ENCODE measurements around the gene NOSIP. TPM values are rescaled to one million over a fixed set of nuclear protein-coding genes. Genes with fewer than 3 reads are reported as not detected.

Gene NOSIP
- total and polyA plus RNA-seq, 5 donors from 2014 or later = 124 to 385 (median 280) TPM

DNA sequence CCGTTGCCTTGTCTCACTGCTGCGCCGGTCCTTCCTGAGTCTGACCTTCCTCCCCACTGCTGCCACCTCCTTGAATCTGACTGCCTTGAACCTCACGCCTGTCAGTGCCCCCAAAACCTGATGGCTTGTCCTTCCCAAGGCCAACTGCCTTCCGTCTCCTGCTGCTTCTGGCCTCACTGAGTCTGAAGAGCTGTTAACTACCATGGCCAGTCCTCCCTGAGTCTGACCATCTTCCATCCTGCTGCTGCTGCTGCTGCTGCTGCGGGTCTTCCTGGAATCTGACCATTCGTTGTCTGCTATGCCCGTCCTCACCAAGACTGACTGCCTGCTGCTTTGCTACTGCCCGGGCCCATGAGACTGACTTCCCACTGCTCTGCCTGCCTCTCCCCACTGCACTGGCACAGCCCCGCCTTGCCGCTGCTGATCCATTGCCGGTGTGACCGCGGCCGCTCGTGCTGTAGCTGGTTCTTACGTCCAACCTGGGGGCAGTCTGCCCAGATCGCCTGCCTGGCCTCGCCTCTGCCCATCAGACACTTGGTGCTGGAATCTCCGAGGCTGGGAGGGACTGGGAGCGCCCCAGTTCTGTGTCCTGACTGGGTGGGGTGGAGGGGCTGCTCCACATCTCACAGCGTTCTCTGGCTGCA lies 55.4 kb downstream of the NOSIP start:
- Mint-ChIP-seq H3K36me3 (no peaks in the 10 kb centered on the region), H3K27ac (peak overlapping the region in 2 of 3 donors; percentile 67 to 92)
- no peaks in the 10 kb centered on the region for H3K36me3 ChIP-seq (ENCODE audit: control insufficient read depth, insufficient read depth, low read length)

DNA sequence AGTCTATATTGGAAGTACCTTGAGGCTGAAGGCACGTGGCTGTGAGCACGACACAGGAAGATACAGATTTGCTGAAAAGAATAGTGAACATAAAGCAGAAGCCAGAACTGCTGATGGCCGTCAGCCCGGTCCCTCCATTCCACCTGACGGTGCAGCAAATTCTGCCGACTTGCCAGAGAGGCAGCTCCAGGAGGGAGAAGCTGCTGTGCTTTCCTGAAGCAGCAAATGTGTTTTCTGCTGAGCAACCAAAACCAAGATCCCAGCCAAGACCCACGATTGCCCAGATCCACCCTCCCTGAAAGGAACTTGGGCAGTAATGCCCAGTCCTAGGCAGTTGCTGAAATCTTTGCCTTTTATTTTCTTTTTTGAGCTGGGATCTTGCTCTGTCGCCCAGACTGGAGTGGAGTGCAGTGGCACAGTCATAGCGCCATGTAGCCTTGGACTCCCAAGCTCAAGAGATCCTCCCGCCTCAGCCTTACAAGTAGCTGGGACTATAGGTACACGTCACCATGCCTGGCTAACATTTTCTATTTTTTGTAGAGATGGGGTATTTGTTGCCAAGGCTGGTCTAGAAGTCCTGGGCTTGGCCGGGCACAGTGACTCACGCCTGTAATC lies 59.5 kb downstream of the NOSIP start:
- H3K27ac ChIP-seq (ENCODE audit: insufficient read depth, low read length, poor library complexity, severe bottlenecking) = no peak overlapping the region
- no peaks in the 10 kb centered on the region for H3K9me3 ChIP-seq (ENCODE audit: control insufficient read depth in 2 of 2, low read length in 2 of 2)
- Mint-ChIP-seq H3K27ac (peak overlapping the region in 1 of 3 donors; percentile 1), H3K36me3 (peaks cover 2% of the 10 kb centered on the region), H3K4me3 (no peak overlapping the region), H3K4me1 (peaks cover 0 to 7% (median 5%) of the 10 kb centered on the region in 4 donors), H3K27me3 (no peaks in the 10 kb centered on the region), H3K9me3 (no peaks in the 10 kb centered on the region)
- no peaks in the 10 kb centered on the region for H3K36me3 ChIP-seq (ENCODE audit: control insufficient read depth, insufficient read depth, low read length)
- no peaks in the 10 kb centered on the region for H3K27me3 ChIP-seq (ENCODE audit: control insufficient read depth, insufficient read depth, low read length)
- H3K4me3 ChIP-seq (ENCODE audit: low read depth, low read length) = no peak overlapping the region
- DNase-seq = no peak
- no peak for ATAC-seq (ENCODE audit: low read depth in 2 of 2)
- H3K4me1 ChIP-seq (ENCODE audit: control insufficient read depth, insufficient read depth, low read length, poor library complexity, severe bottlenecking) = no peaks in the 10 kb centered on the region

More for the DNA sequence above, 55.4 kb downstream of the NOSIP start:
- ATAC-seq (ENCODE audit: low read depth in 2 of 2) (no peak), DNase-seq (no peak)
- Histone ChIP-seq H3K4me1 (ENCODE audit: control insufficient read depth, insufficient read depth, low read length, poor library complexity, severe bottlenecking) (peaks cover 13% of the 10 kb centered on the region), H3K27ac (ENCODE audit: insufficient read depth, low read length, poor library complexity, severe bottlenecking) (no peak overlapping the region), H3K27me3 (ENCODE audit: control insufficient read depth, insufficient read depth, low read length) (no peaks in the 10 kb centered on the region), H3K9me3 (ENCODE audit: control insufficient read depth in 2 of 2, low read length in 2 of 2) (no peaks in the 10 kb centered on the region), H3K4me3 (ENCODE audit: low read depth, low read length) (no peak overlapping the region)
- Mint-ChIP-seq H3K4me3 (no peak overlapping the region), H3K9me3 (no peaks in the 10 kb centered on the region), H3K4me1 (peaks cover 4 to 20% (median 8%) of the 10 kb centered on the region in 4 donors), H3K27me3 (no peaks in the 10 kb centered on the region)

DNA sequence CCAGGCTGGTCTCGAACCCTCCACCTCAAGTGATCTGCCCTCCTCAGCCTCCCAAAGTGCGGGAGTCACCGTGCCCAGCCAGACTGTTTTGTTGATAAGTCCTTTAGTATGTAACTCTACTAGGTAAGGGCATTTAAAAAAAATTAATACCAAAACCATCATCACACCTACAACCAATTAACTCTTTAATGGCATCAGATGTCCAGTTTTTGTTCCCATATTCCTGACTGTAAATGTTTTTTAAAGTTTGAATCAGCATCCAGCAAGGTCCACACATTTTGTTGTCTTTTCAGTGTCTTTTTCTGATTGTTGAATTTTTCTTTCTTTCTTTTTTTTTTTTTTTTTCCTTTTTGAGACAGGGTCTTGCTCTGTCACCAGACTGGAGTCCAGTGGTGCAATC lies 62.3 kb downstream of the NOSIP start:
- no peak overlapping the region for H3K4me3 Mint-ChIP-seq
- peaks cover 0 to 21% (median 6%) of the 10 kb centered on the region in 4 donors for H3K4me1 Mint-ChIP-seq
- peaks cover 5% of the 10 kb centered on the region for H3K36me3 Mint-ChIP-seq
- H3K4me3 ChIP-seq (ENCODE audit: low read depth, low read length) = no peak overlapping the region
- H3K27me3 ChIP-seq (ENCODE audit: control insufficient read depth, insufficient read depth, low read length) = no peaks in the 10 kb centered on the region
- DNase-seq (no peak), ATAC-seq (ENCODE audit: low read depth in 2 of 2) (no peak)
- no peak overlapping the region for H3K27ac Mint-ChIP-seq
- peaks cover 13% of the 10 kb centered on the region for H3K4me1 ChIP-seq (ENCODE audit: control insufficient read depth, insufficient read depth, low read length, poor library complexity, severe bottlenecking)
- no peaks in the 10 kb centered on the region for H3K9me3 ChIP-seq (ENCODE audit: control insufficient read depth in 2 of 2, low read length in 2 of 2)
- no peaks in the 10 kb centered on the region for H3K27me3 Mint-ChIP-seq
- no peaks in the 10 kb centered on the region for H3K36me3 ChIP-seq (ENCODE audit: control insufficient read depth, insufficient read depth, low read length)
- H3K9me3 Mint-ChIP-seq = no peaks in the 10 kb centered on the region
- H3K27ac ChIP-seq (ENCODE audit: insufficient read depth, low read length, poor library complexity, severe bottlenecking) = no peak overlapping the region

DNA sequence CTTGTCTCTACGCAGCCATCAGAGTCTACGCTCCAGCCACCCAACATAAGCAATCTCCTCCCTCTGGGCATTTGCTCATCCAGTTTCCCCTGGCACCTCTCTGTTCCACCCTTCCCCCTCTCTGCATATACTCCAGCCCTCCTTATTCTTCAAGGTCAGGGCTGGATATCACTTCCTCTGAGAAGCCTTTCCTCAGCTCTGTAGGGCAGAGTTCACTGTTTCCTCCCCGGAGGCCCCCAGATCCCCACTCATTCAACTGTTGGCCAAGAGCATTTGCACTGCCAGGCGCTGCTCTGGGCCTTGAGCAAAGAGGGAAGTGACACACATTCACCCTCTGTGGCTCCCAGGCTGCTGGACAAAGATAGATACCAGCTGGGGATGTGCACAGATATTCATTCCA lies 64.6 kb downstream of the NOSIP start:
- Histone ChIP-seq H3K27ac (ENCODE audit: insufficient read depth, low read length, poor library complexity, severe bottlenecking) (no peak overlapping the region), H3K4me1 (ENCODE audit: control insufficient read depth, insufficient read depth, low read length, poor library complexity, severe bottlenecking) (peaks cover 32% of the 10 kb centered on the region), H3K36me3 (ENCODE audit: control insufficient read depth, insufficient read depth, low read length) (no peaks in the 10 kb centered on the region), H3K4me3 (ENCODE audit: low read depth, low read length) (no peak overlapping the region), H3K27me3 (ENCODE audit: control insufficient read depth, insufficient read depth, low read length) (no peaks in the 10 kb centered on the region), H3K9me3 (ENCODE audit: control insufficient read depth in 2 of 2, low read length in 2 of 2) (no peaks in the 10 kb centered on the region)
- peaks cover 4 to 36% (median 18%) of the 10 kb centered on the region in 4 donors for H3K4me1 Mint-ChIP-seq
- peak overlapping the region; percentile 15 to 79 (median 36) for H3K27ac Mint-ChIP-seq
- H3K36me3 Mint-ChIP-seq = peaks cover 5% of the 10 kb centered on the region
- no peaks in the 10 kb centered on the region for H3K9me3 Mint-ChIP-seq
- H3K27me3 Mint-ChIP-seq = no peaks in the 10 kb centered on the region
- peak overlapping the region in 1 of 4 donors; percentile 55 for H3K4me3 Mint-ChIP-seq
- peak; percentile 17 to 22 for ATAC-seq (ENCODE audit: low read depth in 2 of 2)
- DNase-seq = no peak

DNA sequence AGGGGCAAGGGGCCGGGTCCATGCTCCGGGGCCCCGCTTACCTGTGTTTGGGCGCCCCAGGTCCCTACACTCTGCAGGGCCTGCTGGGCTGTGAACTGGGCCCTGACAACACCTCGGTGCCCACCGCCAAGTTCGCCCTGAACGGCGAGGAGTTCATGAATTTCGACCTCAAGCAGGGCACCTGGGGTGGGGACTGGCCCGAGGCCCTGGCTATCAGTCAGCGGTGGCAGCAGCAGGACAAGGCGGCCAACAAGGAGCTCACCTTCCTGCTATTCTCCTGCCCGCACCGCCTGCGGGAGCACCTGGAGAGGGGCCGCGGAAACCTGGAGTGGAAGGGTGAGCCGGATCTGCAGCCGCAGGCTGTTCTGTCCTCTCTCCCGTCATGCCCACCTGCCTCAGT lies 66.2 kb downstream of the NOSIP start:
- no peaks in the 10 kb centered on the region for H3K36me3 ChIP-seq (ENCODE audit: control insufficient read depth, insufficient read depth, low read length)
- peaks cover 32% of the 10 kb centered on the region for H3K4me1 ChIP-seq (ENCODE audit: control insufficient read depth, insufficient read depth, low read length, poor library complexity, severe bottlenecking)
- no peak overlapping the region for H3K4me3 ChIP-seq (ENCODE audit: low read depth, low read length)
- DNase-seq = no peak
- H3K9me3 Mint-ChIP-seq = no peaks in the 10 kb centered on the region
- H3K4me3 Mint-ChIP-seq = peak overlapping the region; percentile 85 to 91 (median 88)
- no peaks in the 10 kb centered on the region for H3K27me3 ChIP-seq (ENCODE audit: control insufficient read depth, insufficient read depth, low read length)
- peak overlapping the region; percentile 19 for H3K27ac ChIP-seq (ENCODE audit: insufficient read depth, low read length, poor library complexity, severe bottlenecking)
- no peak for ATAC-seq (ENCODE audit: low read depth in 2 of 2)
- H3K9me3 ChIP-seq (ENCODE audit: control insufficient read depth in 2 of 2, low read length in 2 of 2) = no peaks in the 10 kb centered on the region
- peak overlapping the region in 1 of 3 donors; percentile 35 for H3K27ac Mint-ChIP-seq
- peaks cover 4 to 36% (median 16%) of the 10 kb centered on the region in 4 donors for H3K4me1 Mint-ChIP-seq
- H3K27me3 Mint-ChIP-seq = no peaks in the 10 kb centered on the region
- peaks cover 5% of the 10 kb centered on the region for H3K36me3 Mint-ChIP-seq

DNA sequence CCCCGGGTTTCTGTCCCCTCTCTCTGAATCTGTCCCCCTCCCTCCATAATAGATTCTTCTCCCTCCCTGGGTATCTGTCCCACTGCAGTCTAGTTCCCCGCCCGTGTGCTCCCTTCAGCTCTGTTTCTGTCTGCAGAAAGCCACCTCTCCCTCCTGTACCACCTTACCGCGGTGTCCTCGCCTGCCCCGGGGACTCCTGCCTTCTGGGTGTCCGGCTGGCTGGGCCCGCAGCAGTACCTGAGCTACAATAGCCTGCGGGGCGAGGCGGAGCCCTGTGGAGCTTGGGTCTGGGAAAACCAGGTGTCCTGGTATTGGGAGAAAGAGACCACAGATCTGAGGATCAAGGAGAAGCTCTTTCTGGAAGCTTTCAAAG lies 66.6 kb downstream of the NOSIP start:
- no peaks in the 10 kb centered on the region for H3K27me3 Mint-ChIP-seq
- ATAC-seq (ENCODE audit: low read depth in 2 of 2) = no peak
- peak overlapping the region; percentile 85 to 91 (median 88) for H3K4me3 Mint-ChIP-seq
- H3K9me3 Mint-ChIP-seq = no peaks in the 10 kb centered on the region
- no peak for DNase-seq
- Histone ChIP-seq H3K36me3 (ENCODE audit: control insufficient read depth, insufficient read depth, low read length) (no peaks in the 10 kb centered on the region), H3K4me1 (ENCODE audit: control insufficient read depth, insufficient read depth, low read length, poor library complexity, severe bottlenecking) (peaks cover 32% of the 10 kb centered on the region), H3K27ac (ENCODE audit: insufficient read depth, low read length, poor library complexity, severe bottlenecking) (peak overlapping the region; percentile 55), H3K4me3 (ENCODE audit: low read depth, low read length) (no peak overlapping the region), H3K27me3 (ENCODE audit: control insufficient read depth, insufficient read depth, low read length) (no peaks in the 10 kb centered on the region), H3K9me3 (ENCODE audit: control insufficient read depth in 2 of 2, low read length in 2 of 2) (no peaks in the 10 kb centered on the region)
- peak overlapping the region; percentile 35 to 90 (median 71) for H3K27ac Mint-ChIP-seq
- peaks cover 5% of the 10 kb centered on the region for H3K36me3 Mint-ChIP-seq
- H3K4me1 Mint-ChIP-seq = peaks cover 4 to 36% (median 15%) of the 10 kb centered on the region in 4 donors

DNA sequence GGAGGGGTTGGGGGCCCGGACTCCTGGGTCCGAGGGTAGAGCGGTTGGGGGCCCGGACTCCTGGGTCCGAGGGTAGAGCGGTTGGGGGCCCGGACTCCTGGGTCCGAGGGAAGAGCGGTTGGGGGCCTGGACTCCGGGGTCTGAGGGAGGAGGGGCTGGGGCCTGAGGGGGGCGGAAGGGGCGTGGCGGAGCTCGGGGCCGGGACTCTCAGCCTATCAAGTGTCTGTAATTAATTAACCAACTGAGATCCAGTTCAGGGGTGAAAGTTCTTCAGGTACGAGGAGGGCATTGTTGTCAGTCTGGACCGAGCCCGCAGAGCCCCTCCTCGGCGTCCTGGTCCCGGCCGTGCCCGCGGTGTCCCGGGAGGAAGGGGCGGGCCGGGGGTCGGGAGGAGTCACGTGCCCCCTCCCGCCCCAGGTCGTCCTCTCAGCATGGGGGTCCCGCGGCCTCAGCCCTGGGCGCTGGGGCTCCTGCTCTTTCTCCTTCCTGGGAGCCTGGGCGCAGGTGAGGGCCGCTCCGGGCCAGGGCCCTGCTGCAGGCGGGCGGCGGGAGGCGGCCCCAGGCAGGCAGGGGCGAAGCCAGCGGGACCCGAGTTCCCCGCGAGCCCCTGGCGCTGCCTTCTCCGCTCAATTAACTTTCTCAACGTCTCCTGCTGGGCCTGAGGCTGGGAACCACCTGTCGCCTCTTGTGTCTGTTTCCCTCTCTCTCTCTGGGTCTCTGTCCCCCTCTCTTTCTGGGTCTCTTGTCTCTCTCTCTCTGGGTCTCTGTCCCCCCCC lies 67.2 kb downstream of the NOSIP start:
- peak overlapping the region; percentile 35 to 90 (median 71) for H3K27ac Mint-ChIP-seq

More for the DNA sequence above, 67.2 kb downstream of the NOSIP start:
- H3K4me3 Mint-ChIP-seq = peak overlapping the region; percentile 85 to 91 (median 88)
- H3K27me3 Mint-ChIP-seq = no peaks in the 10 kb centered on the region
- H3K4me1 Mint-ChIP-seq = peaks cover 4 to 37% (median 15%) of the 10 kb centered on the region in 4 donors
- DNase-seq = peak in 1 of 3 donors; percentile 40
- Histone ChIP-seq H3K27ac (ENCODE audit: insufficient read depth, low read length, poor library complexity, severe bottlenecking) (peak overlapping the region; percentile 55), H3K27me3 (ENCODE audit: control insufficient read depth, insufficient read depth, low read length) (no peaks in the 10 kb centered on the region), H3K36me3 (ENCODE audit: control insufficient read depth, insufficient read depth, low read length) (no peaks in the 10 kb centered on the region), H3K4me3 (ENCODE audit: low read depth, low read length) (no peak overlapping the region), H3K4me1 (ENCODE audit: control insufficient read depth, insufficient read depth, low read length, poor library complexity, severe bottlenecking) (peaks cover 32% of the 10 kb centered on the region), H3K9me3 (ENCODE audit: control insufficient read depth in 2 of 2, low read length in 2 of 2) (no peaks in the 10 kb centered on the region)
- no peaks in the 10 kb centered on the region for H3K9me3 Mint-ChIP-seq
- ATAC-seq (ENCODE audit: low read depth in 2 of 2) = peak; percentile 49 to 60
- H3K36me3 Mint-ChIP-seq = peaks cover 6% of the 10 kb centered on the region

All from CD4-positive, CD25-positive, alpha-beta regulatory T cell (primary cell).